Mesenchymal stem cell (in vitro differentiated cells and primary cell): ENCODE data around the gene MBTPS1.

ENCODE experiments used
- DNase-seq: peaks from one replicate; pipeline ENCODE4 v3.0.0-alpha.2; 2013
- H2AFZ ChIP-seq: one replicate; pipeline ENCODE4 v1.6.1; 2013; ENCODE audit warnings: low read depth, mild to moderate bottlenecking, control low read depth, inconsistent platforms, low read length, moderate library complexity
- H2AK5ac ChIP-seq: 2 replicates; pipeline ENCODE4 v1.6.1; 2013; ENCODE audit warnings: low read length, moderate library complexity, mild to moderate bottlenecking, inconsistent platforms; ENCODE audit not compliant: severe bottlenecking
- H2BK120ac ChIP-seq: one replicate; pipeline ENCODE4 v1.6.1; 2013; ENCODE audit warnings: low read depth, mild to moderate bottlenecking, inconsistent platforms, low read length, moderate library complexity
- H2BK12ac ChIP-seq, 2 experiments: one replicate each; pipeline ENCODE4 v1.6.1; 2013; ENCODE audit warnings: inconsistent platforms in 2 of 2, low read length in 2 of 2, mild to moderate bottlenecking in 2 of 2, moderate library complexity in 2 of 2, control low read depth in 1 of 2
- H2BK15ac ChIP-seq: one replicate; pipeline ENCODE4 v1.6.1; 2013; ENCODE audit warnings: mild to moderate bottlenecking, low read depth, inconsistent platforms; ENCODE audit not compliant: poor library complexity, severe bottlenecking
- H2BK5ac ChIP-seq: 2 replicates; pipeline ENCODE4 v1.6.1; 2013; ENCODE audit warnings: low read depth, mild to moderate bottlenecking, low read length, control low read depth, inconsistent platforms; ENCODE audit not compliant: poor library complexity, severe bottlenecking
- H3K14ac ChIP-seq, 2 experiments: one replicate each; pipeline ENCODE4 v1.6.1; 2013; ENCODE audit warnings: inconsistent platforms in 2 of 2, low read length in 2 of 2, control low read depth in 1 of 2, mild to moderate bottlenecking in 1 of 2, moderate library complexity in 1 of 2
- H3K18ac ChIP-seq, 2 experiments: one replicate each; pipeline ENCODE4 v1.6.1; 2013; ENCODE audit warnings: inconsistent platforms in 2 of 2, low read length in 2 of 2, control low read depth in 1 of 2, low read depth in 1 of 2, mild to moderate bottlenecking in 1 of 2
- H3K23ac ChIP-seq, 2 experiments: one replicate each; pipeline ENCODE4 v1.6.1; 2013; ENCODE audit warnings: inconsistent platforms in 2 of 2, low read length in 2 of 2, mild to moderate bottlenecking in 2 of 2, moderate library complexity in 2 of 2, control low read depth in 1 of 2
- H3K27ac ChIP-seq: 2 replicates; pipeline ENCODE4 v1.5.1; 2013; ENCODE audit warnings: mild to moderate bottlenecking, moderate library complexity, low read length, control low read depth, inconsistent platforms; ENCODE audit not compliant: poor library complexity, severe bottlenecking
- H3K27me3 ChIP-seq, 2 experiments: 2 replicates each; pipeline versions ENCODE4 v1.6.1 to v1.7.0; 2013; ENCODE audit warnings: low read length in 2 of 2, mild to moderate bottlenecking in 2 of 2, moderate library complexity in 2 of 2, control low read depth in 1 of 2, inconsistent platforms in 1 of 2; ENCODE audit not compliant: control insufficient read depth in 1 of 2, insufficient read depth in 1 of 2
- H3K36me3 ChIP-seq, 2 experiments: 2 replicates each; pipeline versions ENCODE4 v1.6.1 to v1.7.0; 2013; ENCODE audit warnings: low read length in 2 of 2, control low read depth in 1 of 2, inconsistent platforms in 1 of 2, low read depth in 1 of 2, mild to moderate bottlenecking in 1 of 2; ENCODE audit not compliant: insufficient read depth in 2 of 2, control insufficient read depth in 1 of 2
- H3K4ac ChIP-seq, 2 experiments: one replicate each; pipeline ENCODE4 v1.6.1; 2013; ENCODE audit warnings: inconsistent platforms in 2 of 2, low read length in 2 of 2, mild to moderate bottlenecking in 2 of 2, moderate library complexity in 2 of 2, control low read depth in 1 of 2, low read depth in 1 of 2
- H3K4me1 ChIP-seq: 2 replicates; pipeline ENCODE4 v1.6.1; 2013; ENCODE audit warnings: low read depth, low read length, control low read depth; ENCODE audit not compliant: control insufficient read depth, insufficient read depth
- H3K4me2 ChIP-seq: 2 replicates; pipeline ENCODE4 v1.6.1; 2013; ENCODE audit warnings: low read length, mild to moderate bottlenecking, inconsistent platforms; ENCODE audit not compliant: poor library complexity, severe bottlenecking
- H3K4me3 ChIP-seq, 2 experiments: 2 replicates each; pipeline versions ENCODE4 v1.5.1 to v1.7.0; 2013; ENCODE audit warnings: low read length in 2 of 2, mild to moderate bottlenecking in 2 of 2, control low read depth in 1 of 2, low read depth in 1 of 2; ENCODE audit not compliant: insufficient read depth in 1 of 2
- H3K79me1 ChIP-seq: replicated peaks from 2 replicates; pipeline ENCODE4 v1.6.1; 2013; ENCODE audit warnings: mild to moderate bottlenecking, control low read depth, low read length, inconsistent platforms; ENCODE audit not compliant: poor library complexity, severe bottlenecking
- H3K9ac ChIP-seq: 2 replicates; pipeline ENCODE4 v1.7.0; 2013; ENCODE audit warnings: mild to moderate bottlenecking, low read length, moderate library complexity
- H3K9me3 ChIP-seq: 2 replicates; pipeline ENCODE4 v1.7.0; 2013; ENCODE audit warnings: mild to moderate bottlenecking, low read length; ENCODE audit not compliant: control insufficient read depth
- H4K8ac ChIP-seq: one replicate; pipeline ENCODE4 v1.6.1; 2013; ENCODE audit warnings: inconsistent platforms, mild to moderate bottlenecking, low read length, moderate library complexity
- H4K91ac ChIP-seq: one replicate; pipeline ENCODE4 v1.6.1; 2013; ENCODE audit warnings: mild to moderate bottlenecking, low read length, inconsistent platforms
- WGBS: methylation state at CpG from one replicate; pipeline ENCODE4 v1.1.7; 2013; ENCODE audit warnings: mixed read lengths; 5-methylcytosine and 5-hydroxymethylcytosine counted together

MBTPS1 gene

DNA sequence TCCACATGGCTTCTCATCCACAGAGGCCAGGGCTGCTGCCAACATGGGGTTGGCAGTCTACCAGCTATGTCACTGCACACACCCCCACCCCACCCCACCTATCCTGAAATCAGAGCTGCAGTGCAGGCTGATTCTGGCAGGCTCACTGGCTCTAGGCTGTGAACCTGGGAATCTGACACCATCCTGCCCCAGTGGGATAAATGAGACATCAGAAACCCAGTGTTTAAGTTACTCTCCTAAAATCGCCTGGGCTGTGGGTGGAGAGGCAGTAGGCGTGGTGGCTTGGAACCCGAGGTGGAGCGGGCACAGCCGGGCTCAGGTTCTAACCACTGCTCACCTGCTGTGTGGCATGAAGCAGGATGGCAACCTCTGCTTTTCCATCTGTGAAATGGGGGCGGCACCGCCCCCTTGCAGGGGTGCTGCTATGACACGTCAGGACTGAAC is 79.7 kb downstream of the MBTPS1 start:
- Histone ChIP-seq H3K4me3 (no peak overlapping the region), H3K23ac (no peak overlapping the region), H2AK5ac (no peak overlapping the region), H3K79me1 (no peaks in the 10 kb centered on the region), H2BK5ac (no peak overlapping the region), H3K36me3 (no peaks in the 10 kb centered on the region), H2BK15ac (no peak overlapping the region), H2BK120ac (no peak overlapping the region), H3K27me3 (peaks cover 17 to 43% of the 10 kb centered on the region in 2 experiments), H2AFZ (no peak overlapping the region), H3K4ac (no peak overlapping the region), H2BK12ac (no peak overlapping the region), H4K91ac (no peak overlapping the region), H3K27ac (no peak overlapping the region), H3K9ac (no peak overlapping the region), H3K18ac (no peak overlapping the region), H3K14ac (no peak overlapping the region), H3K9me3 (peaks cover 20% of the 10 kb centered on the region), H3K4me2 (no peak overlapping the region), H4K8ac (no peak overlapping the region), H3K4me1 (no peaks in the 10 kb centered on the region)
- no peak for DNase-seq
- 93% methylated on average over 8 of the region's 8 CpGs for WGBS

GRCh38 chr16:84036131-84036530 is 80.6 kb downstream of the MBTPS1 start:
- Histone ChIP-seq H2BK120ac (no peak overlapping the region), H3K27ac (no peak overlapping the region), H2BK12ac (no peak overlapping the region)

DNA sequence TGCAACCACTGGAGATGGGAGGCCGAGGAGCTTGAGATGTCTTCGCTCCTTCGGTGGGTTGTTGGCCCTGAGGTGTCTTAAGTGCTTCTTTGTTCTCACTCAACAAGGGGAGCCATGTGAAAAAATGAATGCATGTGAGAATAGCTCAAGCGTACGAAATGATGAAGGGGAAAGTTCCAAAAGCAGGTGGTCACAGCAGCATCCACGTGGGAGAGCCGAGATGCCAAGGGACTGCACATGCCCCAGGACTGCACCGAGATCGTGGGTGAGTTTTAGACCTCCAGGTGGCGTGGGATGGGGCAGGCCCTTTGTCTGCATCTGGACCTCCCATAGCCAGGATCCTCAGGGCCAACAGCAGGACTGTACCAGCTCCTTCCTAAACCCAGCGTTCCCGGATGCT is 82.2 kb downstream of the MBTPS1 start:
- Histone ChIP-seq H3K27ac (no peak overlapping the region), H3K9me3 (peaks cover 20% of the 10 kb centered on the region), H2AFZ (no peak overlapping the region), H3K4me1 (no peaks in the 10 kb centered on the region), H4K8ac (no peak overlapping the region), H2BK120ac (no peak overlapping the region), H4K91ac (no peak overlapping the region), H2BK12ac (no peak overlapping the region), H3K18ac (no peak overlapping the region), H2BK15ac (no peak overlapping the region), H3K4ac (no peak overlapping the region), H3K14ac (no peak overlapping the region), H3K4me3 (no peak overlapping the region), H3K9ac (no peak overlapping the region), H2BK5ac (no peak overlapping the region), H3K27me3 (peaks cover 12 to 39% of the 10 kb centered on the region in 2 experiments), H3K36me3 (no peaks in the 10 kb centered on the region), H3K79me1 (no peaks in the 10 kb centered on the region), H3K23ac (no peak overlapping the region), H2AK5ac (no peak overlapping the region), H3K4me2 (no peak overlapping the region)
- no peak for DNase-seq
- WGBS: 91% methylated on average over 12 of the region's 12 CpGs

More at GRCh38 chr16:84036131-84036530, 80.6 kb downstream of the MBTPS1 start:
- Histone ChIP-seq H2AK5ac (no peak overlapping the region), H2BK5ac (no peak overlapping the region), H3K36me3 (no peaks in the 10 kb centered on the region), H4K91ac (no peak overlapping the region), H3K4me3 (no peak overlapping the region), H3K18ac (no peak overlapping the region), H3K14ac (no peak overlapping the region), H3K23ac (no peak overlapping the region), H3K9ac (no peak overlapping the region), H3K79me1 (no peaks in the 10 kb centered on the region), H2AFZ (no peak overlapping the region), H3K9me3 (peaks cover 20% of the 10 kb centered on the region), H3K27me3 (peaks cover 11 to 42% of the 10 kb centered on the region in 2 experiments), H2BK15ac (no peak overlapping the region), H4K8ac (no peak overlapping the region), H3K4ac (no peak overlapping the region), H3K4me2 (no peak overlapping the region), H3K4me1 (no peaks in the 10 kb centered on the region)
- no peak for DNase-seq
- 66% methylated on average over 3 of the region's 3 CpGs for WGBS

DNA sequence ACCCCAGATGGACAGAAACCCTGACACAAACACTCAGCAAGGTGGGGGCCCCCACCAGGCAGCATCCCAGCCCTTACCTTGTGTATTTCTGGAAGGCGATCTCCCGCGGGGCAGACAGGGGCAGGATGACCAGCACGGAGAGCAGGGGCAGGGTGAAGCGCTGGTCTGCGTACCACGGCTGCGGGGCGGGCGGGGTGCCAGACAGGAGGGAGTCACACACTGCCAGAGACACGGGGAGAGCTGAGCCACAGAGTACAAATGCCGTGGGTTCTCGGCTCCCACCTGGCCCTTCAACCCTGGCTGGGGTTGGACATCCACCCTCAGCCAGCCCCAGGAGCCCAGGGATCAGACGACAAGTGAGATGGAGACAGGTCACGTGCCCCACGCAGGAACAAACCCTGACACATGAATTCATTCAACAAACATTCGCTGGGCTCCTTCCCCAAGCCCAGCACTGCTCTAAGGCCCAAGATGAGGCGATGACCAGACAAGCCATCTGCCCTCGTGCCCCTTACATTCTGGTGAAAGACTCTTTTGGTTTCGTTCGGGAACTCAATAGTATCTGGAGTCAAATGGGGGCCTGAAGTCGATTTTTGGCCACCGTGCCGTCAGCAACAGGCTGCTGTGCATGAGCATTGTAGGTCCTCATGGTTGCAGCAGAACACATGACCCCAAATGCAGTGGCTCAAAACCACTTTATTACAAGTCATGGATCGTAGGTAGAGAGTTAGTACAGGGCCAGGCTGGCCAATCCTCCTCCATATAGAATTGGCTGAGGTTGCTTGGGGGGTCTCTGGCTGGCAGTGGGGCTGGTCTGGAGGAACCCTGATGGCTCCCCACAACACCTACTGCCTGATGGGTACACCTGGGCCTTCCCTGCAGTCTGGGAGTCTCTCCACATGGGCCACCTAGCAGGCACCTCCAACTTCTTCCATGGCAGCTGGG is 83.2 kb downstream of the MBTPS1 start:
- no peak overlapping the region for H4K8ac ChIP-seq
- no peaks in the 10 kb centered on the region for H3K4me1 ChIP-seq
- peaks cover 21 to 43% of the 10 kb centered on the region in 2 experiments for H3K27me3 ChIP-seq

More for the DNA sequence above, 83.2 kb downstream of the MBTPS1 start:
- Histone ChIP-seq H3K9ac (no peak overlapping the region), H3K9me3 (peaks cover 20% of the 10 kb centered on the region), H2BK120ac (no peak overlapping the region), H2AFZ (no peak overlapping the region), H3K23ac (no peak overlapping the region), H3K36me3 (no peaks in the 10 kb centered on the region), H3K79me1 (no peaks in the 10 kb centered on the region), H2AK5ac (no peak overlapping the region), H3K4me2 (no peak overlapping the region), H3K14ac (no peak overlapping the region), H2BK12ac (no peak overlapping the region), H4K91ac (no peak overlapping the region), H2BK15ac (no peak overlapping the region), H3K27ac (no peak overlapping the region), H3K4ac (no peak overlapping the region), H3K18ac (no peak overlapping the region), H3K4me3 (no peak overlapping the region), H2BK5ac (no peak overlapping the region)
- DNase-seq: no peak
- WGBS: 86% methylated on average over 25 of the region's 25 CpGs
